Calu3 (cell line): ENCODE data around the gene MTCL3.

Experiments
- BruUV-seq: library from RNA; stranded (reverse); fragments of 400-500 nt; replicated peaks from 2 replicates; lab custom pipeline; 2021; lab: Mats Ljungman, UMichigan
- CTCF ChIA-PET: fragments of 300-600 bp; sonication (Branson Sonifier 250); formaldehyde crosslinking; loops from one replicate; lab custom pipeline; 2022; ENCODE audit warnings: antibody characterized with exemption; lab: Charles Lee
- DNase-seq: peaks from one replicate; pipeline ENCODE4 v3.0.0; 2022
- H3K27ac Mint-ChIP-seq: one replicate; pipeline ENCODE4 v1.8.0; 2022; ENCODE audit warnings: mixed read lengths; ENCODE audit not compliant: unreplicated experiment
- H3K27me3 Mint-ChIP-seq: one replicate; pipeline ENCODE4 v1.8.0; 2022; ENCODE audit warnings: mixed read lengths; ENCODE audit not compliant: unreplicated experiment
- H3K36me3 Mint-ChIP-seq: one replicate; pipeline ENCODE4 v1.8.0; 2022; ENCODE audit warnings: mild to moderate bottlenecking, moderate library complexity, mixed read lengths; ENCODE audit not compliant: insufficient read depth, unreplicated experiment
- H3K4me1 Mint-ChIP-seq: one replicate; pipeline ENCODE4 v1.8.0; 2022; ENCODE audit warnings: mild to moderate bottlenecking, low read depth, mixed read lengths; ENCODE audit not compliant: unreplicated experiment
- H3K4me3 Mint-ChIP-seq: one replicate; pipeline ENCODE4 v1.8.0; 2022; ENCODE audit warnings: mild to moderate bottlenecking, low read depth, moderate library complexity, mixed read lengths; ENCODE audit not compliant: unreplicated experiment
- H3K9me3 Mint-ChIP-seq: one replicate; pipeline ENCODE4 v1.8.0; 2022; ENCODE audit warnings: low read depth, mixed read lengths; ENCODE audit not compliant: unreplicated experiment
- intact Hi-C: fragments of 100-400 bp; cut with micrococcal nuclease; formaldehyde crosslinking; loops from one replicate; pipeline ENCODE4 v1.10.0; 2022; ENCODE audit not compliant: unreplicated experiment
- TF ChIP-seq, protein P1 (sequence below): fragments of 200-600 bp; IDR thresholded peaks from one replicate; pipeline ENCODE4 v1.8.0; 2022; ENCODE audit warnings: antibody characterized with exemption; ENCODE audit not compliant: unreplicated experiment

The MTCL3 gene

GRCh38 chr6:127518710-127519468 lies at the start of gene MTCL3:
Gene MTCL3, minus strand, starts transcription at chr6:127519335.
- Mint-ChIP-seq H3K4me1 (no peaks in the 10 kb centered on the region), H3K9me3 (no peaks in the 10 kb centered on the region), H3K27me3 (peaks cover 22% of the 10 kb centered on the region), H3K27ac (no peak within 1 kb of the TSS), H3K36me3 (peaks cover 19% of the 10 kb centered on the region), H3K4me3 (peak within 1 kb of the TSS; percentile 64)
- no TSS peak for BruUV-seq
- intact Hi-C loops: loop anchor here (5.0 kb wide), 1 partner anchor 37 kb away; no protein-coding TSS in a partner anchor
- TF ChIP-seq, protein P1, sequence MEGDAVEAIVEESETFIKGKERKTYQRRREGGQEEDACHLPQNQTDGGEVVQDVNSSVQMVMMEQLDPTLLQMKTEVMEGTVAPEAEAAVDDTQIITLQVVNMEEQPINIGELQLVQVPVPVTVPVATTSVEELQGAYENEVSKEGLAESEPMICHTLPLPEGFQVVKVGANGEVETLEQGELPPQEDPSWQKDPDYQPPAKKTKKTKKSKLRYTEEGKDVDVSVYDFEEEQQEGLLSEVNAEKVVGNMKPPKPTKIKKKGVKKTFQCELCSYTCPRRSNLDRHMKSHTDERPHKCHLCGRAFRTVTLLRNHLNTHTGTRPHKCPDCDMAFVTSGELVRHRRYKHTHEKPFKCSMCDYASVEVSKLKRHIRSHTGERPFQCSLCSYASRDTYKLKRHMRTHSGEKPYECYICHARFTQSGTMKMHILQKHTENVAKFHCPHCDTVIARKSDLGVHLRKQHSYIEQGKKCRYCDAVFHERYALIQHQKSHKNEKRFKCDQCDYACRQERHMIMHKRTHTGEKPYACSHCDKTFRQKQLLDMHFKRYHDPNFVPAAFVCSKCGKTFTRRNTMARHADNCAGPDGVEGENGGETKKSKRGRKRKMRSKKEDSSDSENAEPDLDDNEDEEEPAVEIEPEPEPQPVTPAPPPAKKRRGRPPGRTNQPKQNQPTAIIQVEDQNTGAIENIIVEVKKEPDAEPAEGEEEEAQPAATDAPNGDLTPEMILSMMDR: no peak
- CTCF ChIA-PET: interaction anchor here (0.7 to 1.0 kb wide), 4 partner anchors 8 to 588 kb away, joined by 3 to 8 read pairs (median 3); no protein-coding TSS in a partner anchor
- peak; percentile 36 for DNase-seq

DNA sequence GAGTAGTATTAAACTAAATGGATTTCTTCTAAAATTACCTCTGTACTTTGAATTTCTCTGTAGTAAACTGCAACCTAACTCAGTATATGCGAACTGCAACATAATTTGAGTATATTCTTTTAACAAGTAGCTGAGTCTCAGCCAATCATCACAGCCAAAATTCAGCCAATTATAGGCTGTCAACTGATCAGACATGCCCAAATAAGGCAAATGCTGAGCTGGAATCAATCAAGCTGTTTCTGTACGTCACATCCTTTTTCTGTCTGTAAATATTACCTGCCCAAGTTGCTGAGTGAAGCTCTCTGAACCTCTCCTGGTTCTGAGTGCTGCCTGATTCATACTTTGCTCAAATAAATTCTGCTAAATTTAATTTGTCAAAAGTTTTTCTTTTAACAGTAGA lies 48.3 kb upstream of the MTCL3 start:
- no peak for DNase-seq
- Mint-ChIP-seq H3K36me3 (no peaks in the 10 kb centered on the region), H3K9me3 (no peaks in the 10 kb centered on the region), H3K4me1 (peaks cover 33% of the 10 kb centered on the region), H3K27me3 (no peaks in the 10 kb centered on the region), H3K4me3 (no peak overlapping the region), H3K27ac (no peak overlapping the region)
- BruUV-seq: no TSS peak
- TF ChIP-seq, protein P1: no peak
- intact Hi-C loops: no loop called here
- CTCF ChIA-PET: no interaction called here

DNA sequence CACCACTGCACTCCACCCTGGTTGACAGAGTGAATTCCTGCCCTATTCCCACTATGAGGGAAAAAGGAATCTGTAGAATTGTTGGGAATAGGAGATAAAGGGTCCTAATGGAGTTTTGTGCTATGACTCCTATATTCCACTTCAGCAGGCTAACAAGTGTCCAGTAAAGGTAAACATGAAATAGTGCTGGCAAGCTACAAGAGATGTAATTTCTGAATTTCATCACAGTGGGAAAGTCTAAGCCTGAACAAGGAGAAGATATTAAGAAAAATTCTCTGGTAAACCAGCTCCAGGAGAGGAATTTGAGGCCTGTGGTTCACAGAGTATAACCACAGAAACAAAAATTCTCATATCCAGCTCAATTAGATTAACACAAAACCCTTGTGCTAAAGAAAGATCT lies 47.5 kb upstream of the MTCL3 start:
- DNase-seq: no peak
- TF ChIP-seq, protein P1: no peak
- no peaks in the 10 kb centered on the region for H3K27me3 Mint-ChIP-seq
- H3K36me3 Mint-ChIP-seq: no peaks in the 10 kb centered on the region
- BruUV-seq: no TSS peak
- H3K4me3 Mint-ChIP-seq: no peak overlapping the region
- intact Hi-C loops: no loop called here
- H3K9me3 Mint-ChIP-seq: peaks cover 2% of the 10 kb centered on the region
- H3K4me1 Mint-ChIP-seq: peaks cover 38% of the 10 kb centered on the region
- H3K27ac Mint-ChIP-seq: no peak overlapping the region
- CTCF ChIA-PET: no interaction called here

- H3K36me3 Mint-ChIP-seq: no peaks in the 10 kb centered on the region
- TF ChIP-seq, protein P1: no peak
- BruUV-seq: no TSS peak
- CTCF ChIA-PET: no interaction called here
- peaks cover 38% of the 10 kb centered on the region for H3K4me1 Mint-ChIP-seq
- H3K27me3 Mint-ChIP-seq: no peaks in the 10 kb centered on the region
- intact Hi-C loops: no loop called here
- peaks cover 4% of the 10 kb centered on the region for H3K9me3 Mint-ChIP-seq
- H3K27ac Mint-ChIP-seq: no peak overlapping the region
- H3K4me3 Mint-ChIP-seq: no peak overlapping the region
- DNase-seq: no peak
Observed at GRCh38 chr6:127566119-127566518, 47.0 kb upstream of the MTCL3 start.
